Midbrain (tissue), 1 donor: Measurements from ENCODE around the gene GDI1.
A peak's percentile ranks its signal among the peaks of the same experiment; 100 is the strongest.
"Not testable (repeated sequence)": the region's sequence is repeated elsewhere in the genome, so short reads cannot be mapped to it uniquely, and the experiment has no call there.

Experiments
- DNase-seq: peaks from one replicate; lab custom pipeline; 2025; lab: John Stamatoyannopoulos, UW

The GDI1 gene

DNA sequence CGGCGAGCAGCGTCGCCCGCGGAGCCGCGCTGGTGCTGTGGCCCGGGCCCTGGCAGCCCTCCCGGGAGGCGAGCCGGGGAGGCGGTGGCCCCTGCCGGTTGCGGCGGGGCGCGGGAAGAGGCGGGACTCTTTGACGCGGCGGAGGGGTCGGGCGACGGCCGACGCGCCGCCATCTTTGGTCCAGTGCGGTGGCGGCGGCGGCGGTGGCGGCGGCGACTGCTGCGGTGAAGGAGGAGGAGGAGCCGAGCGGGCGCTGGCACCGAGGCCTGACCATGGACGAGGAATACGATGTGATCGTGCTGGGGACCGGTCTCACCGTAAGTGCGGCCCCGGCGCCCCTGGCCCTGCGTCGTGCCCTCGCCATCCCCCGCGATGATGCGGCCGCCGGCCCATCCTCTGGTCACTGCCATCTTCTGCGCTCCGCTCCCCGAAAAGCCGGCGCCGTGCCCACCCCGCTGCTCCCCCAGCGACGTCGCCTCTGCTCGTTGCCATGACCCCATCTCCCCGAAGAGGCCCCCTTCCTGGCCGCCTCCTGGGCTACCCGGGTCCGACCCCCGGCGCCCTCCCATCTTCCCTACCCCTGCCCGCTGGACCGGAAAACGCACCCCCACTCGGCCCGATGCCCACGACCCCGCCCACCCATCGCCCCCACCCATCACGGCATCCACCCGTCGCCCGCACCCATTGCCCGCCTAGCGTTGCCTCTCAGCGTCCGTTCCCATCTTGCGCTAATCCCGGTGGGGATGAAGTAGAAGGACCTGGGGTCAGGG lies at the start of gene GDI1:
Gene GDI1, plus strand, starts transcription at position 172 of the 770 bp plus-strand sequence. Its CDS starts 101 bp downstream, at position 273.
- DNase-seq: peak; percentile 33

DNA sequence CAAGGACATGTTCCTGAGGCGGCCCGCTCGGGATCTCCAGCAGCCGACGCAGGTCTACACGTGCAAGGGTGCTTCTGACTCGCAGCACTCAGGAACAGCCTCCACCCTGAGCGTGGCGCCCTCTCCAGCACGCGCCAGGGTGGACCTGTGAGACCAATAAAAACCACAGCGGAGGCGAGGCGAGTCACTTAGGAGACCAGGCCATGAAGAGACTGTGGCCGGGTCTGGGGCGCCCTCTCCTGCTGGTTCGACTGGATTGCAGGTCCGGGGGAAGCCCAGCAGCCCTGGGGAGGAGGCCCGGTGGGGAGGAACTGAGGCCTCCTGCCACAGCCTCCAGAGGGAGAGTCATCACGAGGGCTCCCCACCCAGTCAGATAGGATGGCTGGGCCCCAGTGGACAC lies 48.9 kb upstream of the GDI1 start:
- not testable (repeated sequence) for DNase-seq

DNA sequence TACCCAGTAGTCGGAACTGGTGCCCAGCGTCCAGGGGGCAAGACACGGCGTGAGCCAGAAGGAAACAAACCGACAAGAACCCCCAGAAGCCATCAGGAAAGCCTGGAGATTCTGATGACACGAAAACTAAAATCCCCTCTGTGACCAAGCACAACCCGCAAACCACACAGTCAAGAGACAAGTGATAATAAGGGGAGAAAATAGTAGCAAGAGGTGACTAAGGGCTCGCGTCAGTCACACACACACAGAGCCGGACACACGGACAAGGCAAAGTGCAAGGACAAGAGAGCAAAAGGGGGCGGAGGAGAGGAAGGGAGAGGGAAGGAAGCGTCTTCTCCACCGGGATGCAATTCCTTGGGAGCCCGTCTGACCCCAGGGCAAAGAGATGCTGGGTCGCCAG lies 48.3 kb upstream of the GDI1 start:
- DNase-seq: not testable (repeated sequence)

DNA sequence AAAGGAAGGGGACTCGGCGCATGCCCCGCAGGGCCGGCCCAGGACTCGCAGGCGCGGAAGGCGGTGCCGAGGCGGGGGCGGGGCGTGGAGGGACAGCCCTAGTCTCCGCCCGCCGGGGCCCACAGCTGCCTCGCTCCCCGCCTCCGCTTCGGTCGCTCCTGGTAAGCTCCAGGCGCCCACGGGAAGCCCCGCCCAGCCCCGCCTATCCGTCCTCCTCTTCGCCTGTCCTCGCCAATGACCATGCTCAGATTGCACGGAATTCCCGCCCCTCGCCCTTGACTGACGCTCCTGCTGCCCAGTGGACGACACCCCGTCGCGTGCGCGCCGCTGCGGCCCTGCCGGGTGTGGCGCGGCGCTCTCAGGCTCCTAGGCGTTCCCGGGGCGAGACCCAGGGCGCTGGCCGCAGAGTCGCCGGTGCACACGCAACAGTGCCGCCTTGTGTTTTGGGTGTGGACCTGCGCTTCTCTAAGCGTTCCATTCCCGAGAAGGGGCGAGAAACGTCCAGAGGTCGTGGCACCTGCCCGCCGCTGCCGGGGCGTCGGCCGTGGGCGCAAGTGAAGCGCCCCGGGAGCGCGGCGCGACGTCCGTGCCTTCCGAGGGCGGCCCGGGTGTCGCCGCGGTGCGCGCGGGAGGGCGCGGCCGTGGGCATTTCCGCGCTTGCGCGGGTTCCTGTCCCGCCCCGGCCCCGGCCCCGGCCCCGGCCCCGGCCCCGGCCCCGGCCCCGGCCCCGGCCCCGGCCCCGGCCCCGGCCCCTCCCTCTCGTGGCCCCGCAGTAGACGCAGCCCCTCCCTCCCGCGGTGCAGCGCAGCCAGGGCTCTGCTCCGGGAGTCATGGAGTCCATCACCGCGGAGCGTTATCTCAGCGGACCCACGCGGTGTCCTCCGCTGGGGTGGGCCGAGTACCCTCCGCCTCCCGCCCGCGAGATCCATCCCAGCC lies 46.9 kb upstream of the GDI1 start:
- not testable (repeated sequence) for DNase-seq

DNA sequence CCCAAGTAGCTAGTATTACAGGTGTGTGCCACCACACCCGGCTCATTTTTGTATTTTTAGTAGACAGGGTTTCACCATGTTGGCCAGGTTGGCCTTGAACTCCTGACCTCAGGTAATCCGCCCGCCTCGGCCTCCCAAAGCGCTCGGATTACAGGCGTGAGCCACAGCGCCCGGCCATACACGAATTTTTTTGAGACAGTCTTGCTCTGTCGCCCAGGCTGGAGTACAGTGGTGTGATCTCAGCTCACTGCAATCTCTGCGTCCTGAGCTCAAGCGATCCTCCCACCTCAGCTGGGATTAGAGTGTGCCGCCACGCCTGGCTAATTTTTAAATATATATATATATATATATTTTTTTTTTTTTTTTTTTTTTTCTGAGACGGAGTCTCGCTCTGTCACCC lies 40.6 kb upstream of the GDI1 start:
- not testable (repeated sequence) for DNase-seq

DNA sequence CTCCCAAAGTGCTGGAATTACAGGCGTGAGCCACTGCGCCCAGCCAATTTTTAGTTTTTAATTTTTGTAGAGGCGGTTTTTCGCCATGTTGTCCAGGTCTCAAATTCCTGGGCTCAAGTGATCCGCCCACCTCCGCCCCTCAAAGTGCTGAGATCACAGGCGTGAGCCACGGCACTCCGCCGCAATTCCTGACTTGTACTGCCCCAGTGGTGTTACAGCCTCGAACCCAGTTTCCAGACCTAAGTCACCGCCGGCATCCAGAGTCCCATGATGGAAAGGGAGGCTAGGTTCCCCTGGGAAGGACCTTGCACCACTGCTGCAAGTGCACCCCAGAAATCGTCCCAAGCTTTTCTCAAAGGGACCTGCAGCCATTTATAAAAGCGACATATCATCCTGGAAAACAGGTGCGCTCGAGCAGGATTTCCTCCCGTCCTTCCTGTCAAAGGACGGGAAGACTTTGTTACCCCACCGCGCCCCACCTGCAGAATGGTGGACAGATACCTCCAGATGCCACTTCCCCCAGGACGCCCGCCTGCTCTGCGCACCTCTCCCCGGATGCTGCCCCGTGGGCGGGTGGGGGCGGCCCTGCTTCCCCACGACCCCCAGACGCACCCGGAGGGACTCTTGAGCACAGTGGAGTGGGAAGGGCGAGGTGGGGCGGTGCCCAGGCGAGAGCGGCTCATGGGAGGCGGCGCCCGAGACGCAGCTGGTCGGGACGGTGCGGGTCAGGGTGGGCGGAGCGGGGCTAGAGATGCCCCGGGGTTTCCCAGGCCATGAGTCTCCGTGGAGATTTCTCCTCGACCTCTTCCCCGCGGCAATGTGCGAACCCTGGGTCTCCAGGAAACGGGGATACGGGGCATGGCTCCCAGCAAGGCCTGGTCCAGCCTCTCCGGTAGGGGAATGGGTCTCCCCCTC lies 39.7 kb upstream of the GDI1 start:
- no peak for DNase-seq

DNA sequence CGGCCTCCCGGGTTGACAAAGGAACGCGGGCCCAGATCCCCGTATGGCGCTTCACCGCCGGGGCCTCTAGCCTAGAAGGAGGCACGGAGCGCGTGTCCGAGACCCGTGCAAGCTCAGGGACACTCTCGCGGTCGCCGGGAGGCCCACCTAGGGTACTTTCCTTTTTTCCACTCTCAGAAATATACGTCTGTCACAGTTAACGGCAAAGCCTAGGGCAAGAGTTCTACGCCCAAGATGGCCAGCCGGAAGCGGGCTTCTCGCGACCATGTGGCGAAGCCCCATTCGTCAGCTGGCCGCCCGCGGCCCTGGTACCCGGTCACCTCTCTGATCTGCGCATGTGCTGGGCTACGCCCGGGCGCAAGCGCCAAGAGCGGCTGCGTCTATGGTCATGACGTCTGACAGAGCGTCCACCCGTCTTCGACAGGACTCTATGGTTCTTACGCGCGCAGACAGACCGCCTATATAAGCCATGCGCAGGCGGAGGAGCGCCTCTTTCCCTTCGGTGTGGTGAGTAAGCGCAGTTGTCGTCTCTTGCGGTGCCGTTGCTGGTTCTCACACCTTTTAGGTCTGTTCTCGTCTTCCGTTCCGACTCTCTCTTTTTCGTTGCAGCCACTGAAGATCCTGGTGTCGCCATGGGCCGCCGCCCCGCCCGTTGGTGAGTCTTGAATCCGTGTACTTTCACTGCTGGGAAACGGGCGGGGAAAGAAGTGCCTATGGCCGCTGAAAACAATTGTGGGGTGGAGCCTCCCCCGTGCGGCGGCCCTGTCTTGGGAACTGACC lies 38.9 kb upstream of the GDI1 start, which contains the start of gene RPL10:
Gene RPL10, plus strand, starts transcription at position 490 of the 780 bp plus-strand sequence. Its CDS starts 143 bp downstream, at position 633.
- peak; percentile 94 for DNase-seq

DNA sequence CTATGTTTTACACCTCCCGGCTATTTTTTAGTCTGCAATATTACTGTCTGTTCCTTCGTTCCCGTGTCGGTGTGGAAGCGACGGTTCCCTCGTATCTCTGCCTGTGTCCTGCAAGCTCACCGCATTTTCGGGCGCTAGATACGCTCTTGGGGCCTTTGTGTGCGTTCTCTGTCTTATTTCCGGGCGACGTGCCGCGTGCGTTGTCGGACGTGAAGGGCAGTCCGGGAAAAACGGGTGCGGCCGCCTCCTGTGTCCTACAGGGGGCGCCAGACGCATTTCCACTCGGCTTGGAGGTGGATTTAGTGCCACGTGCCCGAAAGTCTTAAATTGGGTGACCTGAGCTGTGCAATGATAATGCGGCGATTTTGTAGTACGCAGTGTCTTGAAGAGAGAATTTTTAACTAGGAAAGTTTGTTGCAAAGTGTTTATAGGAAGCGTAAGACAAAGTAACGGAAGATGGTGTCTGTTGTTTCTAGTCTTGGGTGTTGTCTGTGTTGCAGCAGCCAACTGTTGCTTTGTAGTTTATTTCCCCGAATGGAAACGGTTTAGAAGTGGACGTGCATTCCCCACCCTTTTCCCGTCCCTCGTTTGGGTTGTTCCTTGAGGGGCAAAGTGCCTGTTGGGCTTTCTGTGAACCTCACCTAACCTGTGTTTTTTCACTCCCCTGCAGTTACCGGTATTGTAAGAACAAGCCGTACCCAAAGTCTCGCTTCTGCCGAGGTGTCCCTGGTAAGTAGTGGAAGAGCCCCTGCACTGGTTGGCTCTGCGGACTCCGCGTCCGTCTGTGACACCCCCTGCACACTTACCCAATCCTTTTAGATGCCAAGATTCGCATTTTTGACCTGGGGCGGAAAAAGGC lies 38.1 kb upstream of the GDI1 start:
- peak; percentile 75 for DNase-seq

DNA sequence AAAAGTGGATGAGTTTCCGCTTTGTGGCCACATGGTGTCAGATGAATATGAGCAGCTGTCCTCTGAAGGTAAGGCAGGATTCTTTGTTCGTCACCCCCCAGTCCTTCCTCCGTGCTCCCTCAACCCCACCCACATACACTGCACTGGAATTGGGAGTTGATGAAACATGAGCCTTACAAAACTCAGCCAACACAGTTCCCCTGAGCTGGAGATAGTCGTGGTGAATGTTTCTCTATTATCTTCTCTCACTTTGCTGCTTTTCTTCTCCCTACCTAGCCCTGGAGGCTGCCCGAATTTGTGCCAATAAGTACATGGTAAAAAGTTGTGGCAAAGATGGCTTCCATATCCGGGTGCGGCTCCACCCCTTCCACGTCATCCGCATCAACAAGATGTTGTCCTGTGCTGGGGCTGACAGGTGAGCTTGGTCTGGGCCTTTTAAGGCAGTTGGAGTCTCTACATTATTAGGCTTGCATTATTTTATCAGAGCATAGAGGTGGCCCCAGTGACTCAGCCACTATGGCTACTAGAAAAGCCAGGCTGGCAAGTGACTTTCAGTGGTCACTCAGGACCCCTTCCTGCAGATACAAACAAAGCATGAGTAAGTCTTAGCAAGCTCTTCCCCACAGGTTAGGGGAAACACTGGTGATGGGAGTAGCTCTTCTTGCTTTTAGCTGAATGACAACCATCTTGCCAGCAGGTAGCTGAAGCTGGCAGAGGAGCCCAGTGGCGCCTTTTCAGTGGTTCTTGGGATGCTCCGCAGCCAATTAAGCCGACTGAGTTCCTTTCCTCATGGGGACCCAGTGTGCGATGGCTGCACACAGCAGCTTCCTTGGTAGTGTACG lies 37.2 kb upstream of the GDI1 start:
- DNase-seq: no peak

DNA sequence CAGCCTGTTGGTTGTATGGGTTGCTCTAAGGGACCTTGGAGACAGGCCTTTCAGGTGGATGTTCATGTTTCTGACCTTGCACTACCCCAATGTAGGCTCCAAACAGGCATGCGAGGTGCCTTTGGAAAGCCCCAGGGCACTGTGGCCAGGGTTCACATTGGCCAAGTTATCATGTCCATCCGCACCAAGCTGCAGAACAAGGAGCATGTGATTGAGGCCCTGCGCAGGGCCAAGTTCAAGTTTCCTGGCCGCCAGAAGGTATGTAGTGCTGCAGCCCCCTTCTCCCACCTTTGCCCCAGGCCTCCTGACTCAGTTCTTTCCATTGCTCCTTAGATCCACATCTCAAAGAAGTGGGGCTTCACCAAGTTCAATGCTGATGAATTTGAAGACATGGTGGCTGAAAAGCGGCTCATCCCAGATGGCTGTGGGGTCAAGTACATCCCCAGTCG lies 36.6 kb upstream of the GDI1 start:
- not testable (repeated sequence) for DNase-seq

DNA sequence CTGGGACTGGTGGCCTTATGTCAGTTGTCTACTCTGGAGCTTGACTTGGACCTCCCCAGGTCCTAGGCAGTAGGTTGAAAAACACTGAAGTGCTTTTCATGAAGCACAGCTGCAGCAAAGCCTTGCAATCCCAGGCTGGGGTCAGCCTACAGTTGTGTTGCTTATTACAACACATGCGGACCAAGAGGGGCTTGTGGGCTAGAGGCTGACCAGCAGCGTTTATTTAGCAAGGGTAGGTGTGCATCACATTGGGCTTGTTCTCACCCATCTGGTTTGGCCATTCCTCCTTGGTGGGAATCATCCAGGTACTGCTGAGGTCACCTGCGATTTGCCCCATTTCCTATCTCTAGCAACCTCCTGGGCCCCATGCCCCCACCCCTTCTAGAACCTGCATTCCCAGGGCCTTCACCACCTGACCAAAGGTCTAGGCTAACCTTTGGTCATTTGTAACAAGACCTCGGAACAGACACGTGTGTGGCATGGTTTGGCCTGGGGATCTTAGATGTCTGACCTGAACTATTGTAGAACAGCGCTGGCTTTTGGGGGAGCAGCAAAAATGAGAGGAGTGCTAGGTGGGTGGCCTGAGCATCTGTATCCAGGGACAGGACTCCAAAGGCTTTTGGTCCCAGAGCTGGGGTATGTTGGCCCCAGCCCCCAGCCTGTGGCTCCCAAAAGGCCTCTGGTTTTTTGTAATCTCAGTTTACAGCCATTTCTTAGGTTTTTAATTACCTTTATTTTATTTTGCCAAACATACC lies 35.7 kb upstream of the GDI1 start:
- DNase-seq: no peak

DNA sequence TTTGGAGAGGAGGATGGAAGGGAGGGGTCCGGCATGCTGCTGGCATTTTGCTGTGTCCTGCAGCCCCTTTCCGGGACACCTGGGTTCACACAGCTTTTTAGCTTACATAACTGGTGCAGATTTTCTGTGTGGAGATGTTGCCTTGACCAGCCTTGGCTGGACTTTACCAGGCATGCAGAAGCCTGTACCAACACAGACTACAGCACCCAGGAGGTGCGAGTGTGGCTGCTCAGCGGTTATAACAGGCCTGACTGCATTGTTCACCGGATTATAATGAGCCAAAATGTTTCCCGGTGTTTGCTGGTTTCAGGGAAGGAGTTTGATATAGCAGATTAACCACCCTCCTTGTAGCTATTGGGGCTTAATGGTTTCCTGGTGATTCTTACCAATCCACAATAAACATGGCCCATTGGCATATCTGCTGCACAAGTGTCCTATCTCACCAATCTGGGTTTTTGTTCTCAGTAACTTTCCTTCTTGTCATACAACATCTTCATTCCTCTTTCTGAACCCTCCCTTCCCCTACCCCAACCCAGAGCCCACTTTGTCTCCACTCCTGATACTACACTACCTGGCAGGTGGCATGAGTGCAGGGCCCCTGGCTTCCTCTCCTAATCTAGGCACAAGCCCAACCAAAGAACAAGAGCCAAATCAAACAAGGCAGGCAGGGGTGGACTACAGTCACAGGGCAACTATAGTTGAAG lies 34.9 kb upstream of the GDI1 start:
- no peak for DNase-seq

DNA sequence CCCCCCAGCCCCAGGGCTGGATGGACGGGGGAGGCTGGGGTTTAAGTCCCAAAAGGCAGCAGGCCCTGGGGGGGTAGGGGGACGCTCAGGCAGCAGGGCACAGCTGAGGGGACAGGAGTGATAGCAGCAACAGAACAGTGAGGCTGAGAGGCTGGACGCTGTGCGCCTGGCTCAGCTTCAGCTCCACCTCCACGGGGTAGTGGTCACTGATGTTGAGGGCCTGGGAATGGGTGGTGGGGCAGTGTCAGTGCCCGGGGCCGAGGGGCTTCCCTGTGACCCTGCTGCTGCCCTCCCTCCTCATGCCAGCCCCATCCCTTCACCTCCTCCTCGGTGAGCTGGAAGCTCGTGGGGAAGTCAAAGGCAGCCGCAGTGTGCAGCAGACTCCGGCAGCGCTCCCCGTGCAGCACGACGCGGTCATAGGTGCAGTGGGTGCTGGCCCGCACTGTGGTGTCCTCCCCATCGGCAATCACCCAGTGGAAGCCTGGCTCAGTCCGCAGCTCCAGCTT lies 34.3 kb upstream of the GDI1 start:
- no peak for DNase-seq

DNA sequence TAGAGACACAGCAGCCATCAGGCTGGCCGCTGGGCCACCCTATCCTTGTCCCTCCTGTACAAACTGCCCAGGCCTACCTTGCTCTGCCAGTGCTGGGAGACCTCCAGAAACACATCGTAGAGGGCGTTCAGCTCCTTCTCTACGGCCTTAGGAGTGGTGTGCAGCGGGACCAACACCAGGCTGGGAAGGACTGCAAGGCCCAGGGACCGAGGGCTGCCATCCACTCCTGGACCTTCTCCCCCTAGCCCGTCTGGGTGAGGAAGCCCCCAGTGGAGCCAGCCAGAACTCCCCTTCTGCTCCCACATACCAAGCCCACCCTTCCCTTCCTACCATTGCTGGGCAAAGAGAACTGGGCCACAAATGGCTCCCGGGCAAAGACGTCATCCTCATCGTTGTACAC lies 33.8 kb upstream of the GDI1 start:
- DNase-seq: no peak

DNA sequence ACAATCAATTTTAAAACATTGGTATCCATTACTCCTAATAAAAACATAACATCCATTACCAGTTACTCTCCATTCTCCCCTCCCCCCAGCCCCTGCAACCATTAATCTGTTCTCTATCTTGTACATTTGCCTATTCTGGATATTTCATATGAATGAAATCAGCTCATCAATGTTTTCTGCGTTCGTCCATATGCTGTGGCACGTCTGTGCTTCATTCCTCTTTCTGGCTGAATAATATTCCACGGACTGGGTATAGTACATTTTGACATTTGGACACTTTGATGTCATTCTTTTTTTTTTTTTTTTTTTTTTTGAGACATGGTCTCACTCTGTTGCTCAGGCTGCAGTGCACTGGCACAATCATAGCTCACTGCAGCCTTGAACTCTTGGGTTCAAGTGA lies 33.1 kb upstream of the GDI1 start:
- no peak for DNase-seq

DNA sequence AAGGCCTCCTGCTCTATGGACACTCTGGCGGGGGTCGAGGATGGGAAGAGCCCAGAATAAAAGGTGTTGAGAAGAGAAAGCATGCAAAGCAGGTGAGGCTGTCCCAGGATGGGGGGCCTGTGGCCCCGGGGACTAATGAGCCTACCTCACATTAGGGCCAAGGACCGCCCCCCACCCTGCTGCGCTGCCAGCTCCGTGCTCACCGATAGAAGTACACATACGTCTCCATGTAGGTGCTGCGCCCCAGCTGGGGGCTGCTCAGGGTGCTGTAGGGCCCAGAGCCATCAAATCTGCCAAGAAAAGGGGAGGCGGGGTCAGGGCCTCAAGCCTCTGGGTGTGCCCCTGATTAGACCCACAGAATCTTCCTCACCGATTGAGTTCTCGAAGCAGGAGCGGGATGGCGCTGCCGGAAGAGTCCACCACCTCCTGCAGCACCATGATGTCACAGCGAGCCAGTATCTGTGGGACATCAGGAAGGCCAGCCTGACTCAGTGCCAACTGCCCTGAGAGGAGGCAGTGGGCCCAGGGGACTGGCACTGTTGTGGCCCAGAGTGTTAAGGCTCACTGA lies 32.2 kb upstream of the GDI1 start:
- no peak for DNase-seq

DNA sequence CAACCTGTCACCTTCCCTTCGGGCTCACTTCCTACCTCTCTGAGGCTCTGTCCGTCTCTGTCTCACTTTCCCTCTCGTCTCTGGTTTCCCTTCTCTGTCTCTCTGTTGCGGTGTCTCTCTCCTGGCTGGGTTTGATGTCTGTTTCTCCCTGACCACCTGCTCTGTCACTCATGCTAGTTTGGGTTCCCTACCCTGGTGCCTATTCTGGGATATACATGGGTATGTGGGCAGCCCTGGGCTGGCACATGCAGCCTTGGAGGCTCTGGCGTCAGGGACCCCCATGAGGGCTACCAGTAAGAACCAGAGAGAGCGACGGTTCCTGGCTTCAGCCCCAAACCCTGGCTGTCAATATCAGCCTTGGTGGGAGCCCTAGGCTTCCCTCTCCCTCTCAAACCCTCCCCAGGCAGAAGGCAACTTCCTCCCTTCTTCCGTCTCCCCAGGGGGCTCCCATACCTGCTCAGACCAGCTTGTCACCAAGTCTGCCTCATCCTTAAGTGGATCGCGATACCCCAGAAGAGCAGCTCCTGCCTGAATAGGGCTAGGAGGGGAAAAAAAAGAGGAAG lies 28.2 kb upstream of the GDI1 start:
- no peak for DNase-seq
